Gastroesophageal sphincter (tissue), 4 donors: ENCODE data around the gene PLN. TPM values are rescaled to one million over a fixed set of nuclear protein-coding genes. Genes with fewer than 3 reads are reported as not detected.

Experiments
- ATAC-seq: fragments of 150-250 bp; one replicate; pipeline ENCODE4 v1.9.1; 2016; ENCODE audit warnings: mild to moderate bottlenecking, moderate library complexity
- H3K27ac ChIP-seq, 4 donors: fragments of 200-600 bp; sonication (generic) in 3 of 4; 1 replicate in 3 of 4; 2 replicates in 1 of 4; pipeline ENCODE4 v1.5.1; 2016 to 2019
- H3K27me3 ChIP-seq: fragments of 200-600 bp; sonication (generic); one replicate; pipeline ENCODE4 v1.5.1; 2019
- H3K36me3 ChIP-seq, 2 donors: fragments of 200-600 bp; sonication (generic); one replicate each; pipeline ENCODE4 v1.5.1; 2019; ENCODE audit warnings: control low read depth in 1 of 2
- H3K4me1 ChIP-seq, 3 donors: fragments of 200-600 bp; sonication (generic); 1 replicate in 2 of 3; 2 replicates in 1 of 3; pipeline ENCODE4 v1.5.1; 2016 to 2019; ENCODE audit warnings: control low read depth in 2 of 3
- H3K4me3 ChIP-seq, 2 donors: fragments of 200-600 bp; sonication (generic); one replicate each; pipeline ENCODE4 v1.5.1; 2019; ENCODE audit warnings: mild to moderate bottlenecking in 1 of 2, moderate library complexity in 1 of 2
- H3K9me3 ChIP-seq, 3 donors: fragments of 200-600 bp; sonication (generic); one replicate each; pipeline ENCODE4 v1.5.1; 2017 to 2019; ENCODE audit warnings: control low read depth in 2 of 3
- CTCF ChIP-seq, 4 experiments: fragments of 200-600 bp in 2 of 4; fragments of 450-650 bp in 2 of 4; sonication (generic) in 1 of 4; IDR thresholded peaks; one replicate each; pipeline ENCODE4 v1.5.1; 2017 to 2019; ENCODE audit warnings: antibody characterized with exemption in 4 of 4, mild to moderate bottlenecking in 2 of 4, moderate library complexity in 2 of 4
- EP300 ChIP-seq: sonication (generic); formaldehyde crosslinking; IDR thresholded peaks from one replicate; pipeline ENCODE4 v1.6.1; 2017; ENCODE audit warnings: antibody characterized with exemption, mild to moderate bottlenecking
- POLR2A ChIP-seq, 2 donors: fragments of 450-650 bp; IDR thresholded peaks; one replicate each; pipeline ENCODE4 v1.6.1; 2017; ENCODE audit warnings: antibody characterized with exemption in 2 of 2, mild to moderate bottlenecking in 2 of 2, moderate library complexity in 1 of 2
- POLR2AphosphoS5 ChIP-seq: sonication (generic); formaldehyde crosslinking; IDR thresholded peaks from one replicate; pipeline ENCODE4 v1.6.1; 2017; ENCODE audit warnings: antibody characterized with exemption
- WGBS, 2 donors: methylation state at CpG; one replicate each; pipeline ENCODE4 v1.1.5; 2018; ENCODE audit warnings: low coverage in 1 of 2; 5-methylcytosine and 5-hydroxymethylcytosine counted together
- total RNA-seq, 4 donors: library from RNA; depleted of rRNA; stranded (reverse); fragments of >200 nt; gene quantifications; one replicate each; pipeline ENCODE4 v1.1.0, GENCODE V29; 2016

PLN gene
- total RNA-seq, 4 donors from 2014 or later, result 318 to 555 (median 484) TPM

GRCh38 chr6:118525913-118526780, 21.9 kb upstream of the PLN start:
- Histone ChIP-seq H3K4me3 (no peak overlapping the region), H3K9me3 (peaks cover 0 to 4% (median 0%) of the 10 kb centered on the region in 3 donors), H3K27ac (peak overlapping the region in 2 of 4 donors; percentile 46 to 63), H3K27me3 (no peaks in the 10 kb centered on the region), H3K36me3 (no peaks in the 10 kb centered on the region), H3K4me1 (peaks cover 7 to 58% (median 7%) of the 10 kb centered on the region in 3 donors)
- ATAC-seq, result no peak
- 57 to 88% methylated on average over 3 of the region's 4 CpGs for WGBS, 2 donors
- TF ChIP-seq EP300 (no peak), POLR2AphosphoS5 (no peak), POLR2A (IDR thresholded peaks at IDR 0.05) (no peak), CTCF (IDR thresholded peaks at IDR 0.05) (no peak)

GRCh38 chr6:118528129-118528528, 20.0 kb upstream of the PLN start:
- Histone ChIP-seq H3K4me1 (peaks cover 7 to 58% (median 7%) of the 10 kb centered on the region in 3 donors), H3K9me3 (peaks cover 0 to 5% (median 0%) of the 10 kb centered on the region in 3 donors), H3K27me3 (no peaks in the 10 kb centered on the region), H3K4me3 (no peak overlapping the region), H3K36me3 (no peaks in the 10 kb centered on the region), H3K27ac (peak overlapping the region in 2 of 4 donors; percentile 31 to 46)
- ATAC-seq, result no peak
- TF ChIP-seq CTCF (IDR thresholded peaks at IDR 0.05), result no peak
- TF ChIP-seq EP300, result no peak
- TF ChIP-seq POLR2AphosphoS5, result no peak
- no peak for TF ChIP-seq POLR2A (IDR thresholded peaks at IDR 0.05)
- WGBS, 2 donors, result 12 to 22% methylated on average over 1 of the region's 1 CpG

GRCh38 chr6:118529756-118530155, 18.3 kb upstream of the PLN start:
- 54 to 60% methylated on average over 2 of the region's 2 CpGs for WGBS, 2 donors
- no peak for ATAC-seq
- Histone ChIP-seq H3K4me1 (peaks cover 7 to 55% (median 7%) of the 10 kb centered on the region in 3 donors), H3K27me3 (no peaks in the 10 kb centered on the region), H3K9me3 (peaks cover 0 to 5% (median 0%) of the 10 kb centered on the region in 3 donors), H3K4me3 (no peak overlapping the region), H3K27ac (peak overlapping the region in 1 of 4 donors; percentile 25), H3K36me3 (no peaks in the 10 kb centered on the region)
- TF ChIP-seq POLR2A (IDR thresholded peaks at IDR 0.05) (no peak), CTCF (IDR thresholded peaks at IDR 0.05) (no peak), POLR2AphosphoS5 (no peak), EP300 (no peak)

- ATAC-seq, result no peak
- Histone ChIP-seq H3K36me3 (no peaks in the 10 kb centered on the region), H3K9me3 (peaks cover 0 to 5% (median 0%) of the 10 kb centered on the region in 3 donors), H3K4me3 (no peak overlapping the region), H3K27me3 (no peaks in the 10 kb centered on the region), H3K4me1 (peaks cover 0 to 43% (median 6%) of the 10 kb centered on the region in 3 donors), H3K27ac (no peak overlapping the region)
- TF ChIP-seq POLR2AphosphoS5 (no peak), EP300 (no peak), POLR2A (IDR thresholded peaks at IDR 0.05) (no peak), CTCF (IDR thresholded peaks at IDR 0.05) (no peak)
- 96 to 100% methylated on average over 2 of the region's 2 CpGs for WGBS, 2 donors
These were observed 17.2 kb upstream of the PLN start for GRCh38 chr6:118530942-118531341.
